Progenitor cell of endocrine pancreas (in vitro differentiated cells): ENCODE data around the gene SLC35D2. TPM values are rescaled to one million over a fixed set of nuclear protein-coding genes. Genes with fewer than 3 reads are reported as not detected.
"Not testable (repeated sequence)": the region's sequence is repeated elsewhere in the genome, so short reads cannot be mapped to it uniquely, and the experiment has no call there.

Source experiments
- DNase-seq: peaks from one replicate; pipeline ENCODE4 v3.0.0; 2021; ENCODE audit warnings: low spot score; ENCODE audit not compliant: unreplicated experiment
- H3K27ac Mint-ChIP-seq: 2 replicates; pipeline ENCODE4 v1.8.0; 2021; ENCODE audit warnings: mild to moderate bottlenecking, moderate library complexity, mixed read lengths
- H3K27me3 Mint-ChIP-seq: 2 replicates; pipeline ENCODE4 v1.8.0; 2021; ENCODE audit warnings: mixed read lengths
- H3K36me3 Mint-ChIP-seq: 2 replicates; pipeline ENCODE4 v1.8.0; 2022; ENCODE audit warnings: mixed read lengths; ENCODE audit not compliant: insufficient read depth
- H3K4me1 Mint-ChIP-seq: 2 replicates; pipeline ENCODE4 v1.8.0; 2021; ENCODE audit warnings: low read depth, mixed read lengths
- H3K4me3 Mint-ChIP-seq: 2 replicates; pipeline ENCODE4 v1.8.0; 2021; ENCODE audit warnings: low read depth, mild to moderate bottlenecking, moderate library complexity, mixed read lengths
- H3K9me3 Mint-ChIP-seq: 2 replicates; pipeline ENCODE4 v1.8.0; 2021; ENCODE audit warnings: low read depth, mixed read lengths
- CTCF ChIP-seq: fragments of 200-600 bp; sonication (generic); IDR thresholded peaks from one replicate; pipeline ENCODE4 v1.5.0; 2021; ENCODE audit warnings: antibody characterized with exemption, mild to moderate bottlenecking; ENCODE audit not compliant: unreplicated experiment
- total RNA-seq: library from RNA; stranded (reverse); gene quantifications from 2 replicates; pipeline ENCODE4 v1.2.1, GENCODE V29; 2021

The SLC35D2 gene
- total RNA-seq, 1 donor from 2014 or later, result 52.6 TPM

- peaks cover 9% of the 10 kb centered on the region for H3K4me1 Mint-ChIP-seq
- no peaks in the 10 kb centered on the region for H3K27me3 Mint-ChIP-seq
- H3K36me3 Mint-ChIP-seq, result peaks cover 10% of the 10 kb centered on the region
- H3K9me3 Mint-ChIP-seq, result no peaks in the 10 kb centered on the region
- no peak for DNase-seq
- H3K27ac Mint-ChIP-seq, result no peak overlapping the region
- no peak overlapping the region for H3K4me3 Mint-ChIP-seq
- TF ChIP-seq CTCF, result no peak
These were observed 64.5 kb downstream of the SLC35D2 start for GRCh38 chr9:96318921-96319565.

- TF ChIP-seq CTCF, result peak; percentile 97
- H3K36me3 Mint-ChIP-seq, result peaks cover 15% of the 10 kb centered on the region
- peak; percentile 28 for DNase-seq
- peaks cover 11% of the 10 kb centered on the region for H3K9me3 Mint-ChIP-seq
- H3K4me3 Mint-ChIP-seq, result no peak overlapping the region
- H3K4me1 Mint-ChIP-seq, result peaks cover 8% of the 10 kb centered on the region
- H3K27ac Mint-ChIP-seq, result no peak overlapping the region
- H3K27me3 Mint-ChIP-seq, result no peaks in the 10 kb centered on the region
These were observed 66.1 kb downstream of the SLC35D2 start for GRCh38 chr9:96317335-96317980.

- no peak overlapping the region for H3K4me3 Mint-ChIP-seq
These were observed 73.7 kb downstream of the SLC35D2 start for GRCh38 chr9:96309850-96310249.

GRCh38 chr9:96306958-96307357 is 76.6 kb downstream of the SLC35D2 start:
- not testable (repeated sequence) for DNase-seq, H3K36me3 Mint-ChIP-seq, H3K4me1 Mint-ChIP-seq, H3K9me3 Mint-ChIP-seq, H3K4me3 Mint-ChIP-seq, H3K27ac Mint-ChIP-seq, H3K27me3 Mint-ChIP-seq

More at GRCh38 chr9:96309850-96310249, 73.7 kb downstream of the SLC35D2 start:
- DNase-seq, result no peak
- Mint-ChIP-seq H3K27ac (no peak overlapping the region), H3K27me3 (no peaks in the 10 kb centered on the region), H3K36me3 (peaks cover 18% of the 10 kb centered on the region), H3K4me1 (peaks cover 2% of the 10 kb centered on the region), H3K9me3 (peaks cover 23% of the 10 kb centered on the region)
- no peak for TF ChIP-seq CTCF

DNA sequence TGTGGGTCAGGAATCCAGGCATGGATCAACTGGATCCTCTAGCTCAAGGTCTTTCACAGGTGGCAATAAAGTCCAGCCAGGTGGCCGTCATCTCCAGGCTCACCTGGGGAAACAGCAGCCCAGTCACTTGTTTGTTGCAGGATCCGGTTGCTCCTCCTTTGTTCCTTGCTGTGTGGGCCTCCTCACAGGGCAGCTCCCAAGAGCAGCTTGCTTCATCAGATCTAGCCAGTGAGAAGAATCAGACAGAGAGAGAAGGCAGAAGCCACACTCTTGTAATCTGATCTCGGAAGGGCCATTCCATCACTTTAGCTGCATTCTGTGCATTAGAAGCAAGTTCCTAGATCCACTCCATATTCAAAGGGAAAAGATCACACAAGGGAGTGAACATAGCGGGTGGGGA is 78.3 kb downstream of the SLC35D2 start:
- H3K9me3 Mint-ChIP-seq, result no peaks in the 10 kb centered on the region
- DNase-seq, result no peak
- no peak for TF ChIP-seq CTCF
- H3K36me3 Mint-ChIP-seq, result no peaks in the 10 kb centered on the region
- H3K27me3 Mint-ChIP-seq, result no peaks in the 10 kb centered on the region
- no peak overlapping the region for H3K27ac Mint-ChIP-seq
- peaks cover 2% of the 10 kb centered on the region for H3K4me1 Mint-ChIP-seq
- H3K4me3 Mint-ChIP-seq, result no peak overlapping the region

GRCh38 chr9:96304230-96304629 is 79.3 kb downstream of the SLC35D2 start:
- Mint-ChIP-seq H3K27me3 (no peaks in the 10 kb centered on the region), H3K27ac (no peak overlapping the region), H3K36me3 (no peaks in the 10 kb centered on the region), H3K4me1 (no peaks in the 10 kb centered on the region), H3K4me3 (no peak overlapping the region), H3K9me3 (no peaks in the 10 kb centered on the region)
- no peak for TF ChIP-seq CTCF
- DNase-seq, result no peak
